ENCODE results near the gene SIX2. TPM values are rescaled to one million over a fixed set of nuclear protein-coding genes. Genes with fewer than 3 reads are reported as not detected.
A peak's percentile ranks its signal among the peaks of the same experiment; 100 is the strongest.

SIX2 gene
- polyA plus RNA-seq (2013, experiment 1 of 2): 0.03 TPM
- 0.04 TPM for polyA plus RNA-seq (2013, experiment 2 of 2)

DNA sequence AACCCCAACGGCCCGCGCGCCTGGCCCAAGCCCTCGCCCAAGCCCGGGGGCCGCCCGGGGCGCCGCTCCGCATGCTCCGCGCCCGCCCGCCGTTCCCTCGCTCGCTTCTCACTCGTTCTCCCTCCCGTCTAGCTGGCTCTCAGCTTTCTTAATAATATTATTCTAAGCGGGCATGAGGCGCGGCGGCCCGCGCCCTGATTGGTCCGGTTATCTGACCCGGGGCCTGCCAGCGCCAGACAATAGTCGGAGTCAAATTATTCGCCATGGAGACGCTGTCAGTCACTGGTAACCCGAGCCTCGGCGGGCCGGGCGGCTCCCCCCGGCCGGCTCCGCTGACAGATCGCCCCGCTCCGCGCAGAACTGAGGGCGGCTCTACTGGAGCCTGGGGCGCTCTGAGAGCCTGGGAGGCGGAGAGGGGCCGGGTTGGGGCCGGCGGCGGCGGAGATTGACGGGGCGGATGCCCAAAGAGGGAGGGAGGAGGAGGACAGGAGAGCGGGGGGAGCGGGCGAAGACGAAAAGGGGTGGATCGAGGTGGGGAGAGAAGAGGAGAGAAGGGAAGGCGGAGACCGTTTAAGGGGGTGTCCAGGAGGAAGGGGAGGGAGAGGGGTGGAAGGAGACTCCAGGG lies at the start of gene SIX2:
SIX2 (minus strand) TSS at position 150 of the 625 bp plus-strand sequence. CDS start 342 bp downstream, outside the sequence.
- H3K4me1 ChIP-seq (ENCODE audit: control insufficient read depth, insufficient read depth, low read depth, low read length): peaks cover 44% of the 10 kb centered on the region
- H2BK15ac ChIP-seq (ENCODE audit: low read depth, poor library complexity, severe bottlenecking): no peak within 1 kb of the TSS
- no peak within 1 kb of the TSS for H2BK120ac ChIP-seq (ENCODE audit: low read depth, low read length)
- no peak within 1 kb of the TSS for H4K91ac ChIP-seq (ENCODE audit: low read length)
- no peak within 1 kb of the TSS for H2BK12ac ChIP-seq (ENCODE audit: low read length in 2 of 2)
- peaks cover 0 to 15% of the 10 kb centered on the region in 2 experiments for H3K36me3 ChIP-seq (ENCODE audit: control insufficient read depth in 1 of 2, insufficient read depth in 2 of 2, low read depth in 1 of 2, low read length in 2 of 2)
- peak within 1 kb of the TSS; percentile 71 to 86 for H3K4me3 ChIP-seq (ENCODE audit: insufficient read depth in 1 of 2, low read depth in 1 of 2, low read length in 2 of 2)
- peak within 1 kb of the TSS; percentile 31 for H4K8ac ChIP-seq (ENCODE audit: low read length)
- H3K9me3 ChIP-seq (ENCODE audit: control insufficient read depth, low read length): no peaks in the 10 kb centered on the region
- peak within 1 kb of the TSS; percentile 53 for H2BK5ac ChIP-seq (ENCODE audit: low read depth, low read length, poor library complexity, severe bottlenecking)
- no peak within 1 kb of the TSS for H3K18ac ChIP-seq (ENCODE audit: low read depth in 1 of 2, low read length in 2 of 2)
- peaks cover 5% of the 10 kb centered on the region for H3K79me1 ChIP-seq (replicated peaks; ENCODE audit: low read length, poor library complexity, severe bottlenecking)
- no peak within 1 kb of the TSS for H2AFZ ChIP-seq (ENCODE audit: low read depth, low read length)
- H3K14ac ChIP-seq (ENCODE audit: low read length in 2 of 2): no peak within 1 kb of the TSS
- under 1% methylated on average over 57 of the region's 61 CpGs for WGBS
- H3K23ac ChIP-seq (ENCODE audit: low read length in 2 of 2): peak within 1 kb of the TSS in 1 of 2 experiments; percentile 63
- peak within 1 kb of the TSS; percentile 83 for H3K9ac ChIP-seq (ENCODE audit: low read length)
- H3K27ac ChIP-seq (ENCODE audit: low read length, poor library complexity, severe bottlenecking): peak within 1 kb of the TSS; percentile 95
- no peak within 1 kb of the TSS for H2AK5ac ChIP-seq (ENCODE audit: low read length, severe bottlenecking)
- no peak within 1 kb of the TSS for H3K4ac ChIP-seq (ENCODE audit: low read depth in 1 of 2, low read length in 2 of 2)
- H3K27me3 ChIP-seq (ENCODE audit: control insufficient read depth in 1 of 2, insufficient read depth in 1 of 2, low read length in 2 of 2): peaks cover 12 to 59% of the 10 kb centered on the region in 2 experiments
- peak; percentile 78 for DNase-seq
- H3K4me2 ChIP-seq (ENCODE audit: low read length, poor library complexity, severe bottlenecking): peak within 1 kb of the TSS; percentile 73

DNA sequence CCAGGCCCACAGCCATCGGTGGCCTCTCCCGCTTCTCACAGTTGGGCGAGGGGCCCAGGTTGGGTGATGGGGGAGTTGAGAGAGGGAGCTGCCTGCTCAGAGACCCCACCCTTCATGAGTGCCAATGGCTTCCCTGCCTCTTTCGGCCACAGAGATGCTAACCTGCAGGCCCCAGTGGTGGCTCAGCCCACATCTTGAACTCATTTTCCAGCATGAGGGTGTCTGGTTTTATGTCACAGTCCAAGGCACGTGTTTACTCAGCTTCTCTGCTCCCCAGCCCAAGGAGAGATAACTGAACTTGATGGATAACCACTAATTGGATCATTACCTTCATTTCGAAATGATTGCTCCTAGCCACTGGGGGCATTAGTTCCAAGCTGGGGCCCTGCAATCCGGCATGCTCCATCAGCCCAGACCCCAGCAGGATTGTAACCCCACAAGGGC lies 45.9 kb upstream of the SIX2 start:
- Histone ChIP-seq H3K4me2 (ENCODE audit: low read length, poor library complexity, severe bottlenecking) (no peak overlapping the region), H3K18ac (ENCODE audit: low read depth in 1 of 2, low read length in 2 of 2) (no peak overlapping the region), H2AK5ac (ENCODE audit: low read length, severe bottlenecking) (no peak overlapping the region), H3K23ac (ENCODE audit: low read length in 2 of 2) (no peak overlapping the region), H3K79me1 (replicated peaks; ENCODE audit: low read length, poor library complexity, severe bottlenecking) (no peaks in the 10 kb centered on the region), H2AFZ (ENCODE audit: low read depth, low read length) (no peak overlapping the region), H3K4me1 (ENCODE audit: control insufficient read depth, insufficient read depth, low read depth, low read length) (no peaks in the 10 kb centered on the region), H3K9me3 (ENCODE audit: control insufficient read depth, low read length) (peaks cover 5% of the 10 kb centered on the region), H3K4ac (ENCODE audit: low read depth in 1 of 2, low read length in 2 of 2) (no peak overlapping the region), H4K8ac (ENCODE audit: low read length) (no peak overlapping the region), H3K27ac (ENCODE audit: low read length, poor library complexity, severe bottlenecking) (no peak overlapping the region), H2BK12ac (ENCODE audit: low read length in 2 of 2) (no peak overlapping the region), H2BK5ac (ENCODE audit: low read depth, low read length, poor library complexity, severe bottlenecking) (no peak overlapping the region), H3K27me3 (ENCODE audit: control insufficient read depth in 1 of 2, insufficient read depth in 1 of 2, low read length in 2 of 2) (peaks cover 0 to 36% of the 10 kb centered on the region in 2 experiments), H3K4me3 (ENCODE audit: insufficient read depth in 1 of 2, low read depth in 1 of 2, low read length in 2 of 2) (no peak overlapping the region), H4K91ac (ENCODE audit: low read length) (no peak overlapping the region), H2BK120ac (ENCODE audit: low read depth, low read length) (no peak overlapping the region), H3K14ac (ENCODE audit: low read length in 2 of 2) (no peak overlapping the region), H3K9ac (ENCODE audit: low read length) (no peak overlapping the region), H3K36me3 (ENCODE audit: control insufficient read depth in 1 of 2, insufficient read depth in 2 of 2, low read depth in 1 of 2, low read length in 2 of 2) (no peaks in the 10 kb centered on the region), H2BK15ac (ENCODE audit: low read depth, poor library complexity, severe bottlenecking) (no peak overlapping the region)
- WGBS: 73% methylated on average over 7 of the region's 7 CpGs
- DNase-seq: no peak

DNA sequence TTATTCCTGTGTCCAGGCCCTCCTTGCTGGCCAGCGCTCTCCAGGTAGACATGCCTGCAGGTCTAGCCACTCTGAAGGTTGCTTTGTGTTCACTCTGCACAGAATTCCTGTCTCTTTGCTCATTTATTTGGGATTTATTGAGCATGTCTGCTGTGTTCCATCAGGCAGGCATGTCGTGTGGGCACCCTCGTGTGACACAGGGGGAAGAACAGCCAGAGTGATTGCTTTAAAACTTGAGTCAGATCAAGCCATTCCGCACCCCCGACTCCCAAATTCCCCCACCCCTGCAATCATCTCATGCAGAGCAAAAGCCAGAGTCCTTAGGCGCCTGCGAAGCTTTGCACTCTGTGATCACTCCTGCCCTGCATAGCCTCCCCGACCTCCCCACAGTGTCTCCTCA lies 44.7 kb upstream of the SIX2 start:
- no peak overlapping the region for H3K4me2 ChIP-seq (ENCODE audit: low read length, poor library complexity, severe bottlenecking)
- H3K4me3 ChIP-seq (ENCODE audit: insufficient read depth in 1 of 2, low read depth in 1 of 2, low read length in 2 of 2): no peak overlapping the region
- H3K27ac ChIP-seq (ENCODE audit: low read length, poor library complexity, severe bottlenecking): no peak overlapping the region
- H3K18ac ChIP-seq (ENCODE audit: low read depth in 1 of 2, low read length in 2 of 2): no peak overlapping the region
- no peak overlapping the region for H3K23ac ChIP-seq (ENCODE audit: low read length in 2 of 2)
- no peak overlapping the region for H2AK5ac ChIP-seq (ENCODE audit: low read length, severe bottlenecking)
- H3K79me1 ChIP-seq (replicated peaks; ENCODE audit: low read length, poor library complexity, severe bottlenecking): no peaks in the 10 kb centered on the region
- no peak overlapping the region for H2BK12ac ChIP-seq (ENCODE audit: low read length in 2 of 2)
- H2BK120ac ChIP-seq (ENCODE audit: low read depth, low read length): no peak overlapping the region
- peaks cover 5% of the 10 kb centered on the region for H3K9me3 ChIP-seq (ENCODE audit: control insufficient read depth, low read length)
- no peak for DNase-seq
- no peak overlapping the region for H2BK5ac ChIP-seq (ENCODE audit: low read depth, low read length, poor library complexity, severe bottlenecking)
- H2BK15ac ChIP-seq (ENCODE audit: low read depth, poor library complexity, severe bottlenecking): no peak overlapping the region
- 64% methylated on average over 8 of the region's 8 CpGs for WGBS
- H3K9ac ChIP-seq (ENCODE audit: low read length): no peak overlapping the region
- H3K36me3 ChIP-seq (ENCODE audit: control insufficient read depth in 1 of 2, insufficient read depth in 2 of 2, low read depth in 1 of 2, low read length in 2 of 2): no peaks in the 10 kb centered on the region
- no peak overlapping the region for H4K91ac ChIP-seq (ENCODE audit: low read length)
- H3K27me3 ChIP-seq (ENCODE audit: control insufficient read depth in 1 of 2, insufficient read depth in 1 of 2, low read length in 2 of 2): peaks cover 0 to 36% of the 10 kb centered on the region in 2 experiments
- no peak overlapping the region for H3K4ac ChIP-seq (ENCODE audit: low read depth in 1 of 2, low read length in 2 of 2)
- no peak overlapping the region for H3K14ac ChIP-seq (ENCODE audit: low read length in 2 of 2)
- H3K4me1 ChIP-seq (ENCODE audit: control insufficient read depth, insufficient read depth, low read depth, low read length): no peaks in the 10 kb centered on the region
- no peak overlapping the region for H2AFZ ChIP-seq (ENCODE audit: low read depth, low read length)
- H4K8ac ChIP-seq (ENCODE audit: low read length): no peak overlapping the region

DNA sequence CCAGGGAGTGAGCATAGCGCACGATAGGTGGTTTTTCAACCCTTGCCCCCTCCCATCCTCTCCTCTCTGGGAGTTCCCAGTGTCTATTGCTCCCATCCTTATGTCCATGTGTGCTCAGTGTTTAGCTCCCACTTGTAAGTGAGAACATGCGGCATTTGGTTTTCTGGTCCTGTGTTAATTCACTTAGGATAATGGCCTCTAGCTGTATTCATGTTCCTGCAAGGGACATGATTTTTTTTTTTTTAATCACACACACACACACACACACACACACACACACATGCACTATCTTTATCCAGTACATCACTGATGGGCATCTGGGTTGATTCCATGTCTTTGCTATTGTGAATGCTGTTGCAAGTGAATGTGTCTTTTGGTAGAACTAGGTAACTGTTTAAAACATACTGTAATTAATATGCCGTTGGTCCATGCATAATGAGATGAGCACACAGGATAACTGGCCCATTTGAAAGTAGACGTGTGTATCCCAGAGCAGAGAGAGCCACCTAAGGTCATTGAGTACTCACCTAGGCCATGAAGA lies 43.2 kb upstream of the SIX2 start:
- Histone ChIP-seq H3K9me3 (ENCODE audit: control insufficient read depth, low read length) (no peaks in the 10 kb centered on the region), H3K4me2 (ENCODE audit: low read length, poor library complexity, severe bottlenecking) (no peak overlapping the region), H4K8ac (ENCODE audit: low read length) (no peak overlapping the region), H3K27ac (ENCODE audit: low read length, poor library complexity, severe bottlenecking) (no peak overlapping the region), H2AFZ (ENCODE audit: low read depth, low read length) (no peak overlapping the region), H3K27me3 (ENCODE audit: control insufficient read depth in 1 of 2, insufficient read depth in 1 of 2, low read length in 2 of 2) (peaks cover 0 to 32% of the 10 kb centered on the region in 2 experiments), H2AK5ac (ENCODE audit: low read length, severe bottlenecking) (no peak overlapping the region), H3K23ac (ENCODE audit: low read length in 2 of 2) (no peak overlapping the region), H4K91ac (ENCODE audit: low read length) (no peak overlapping the region), H3K14ac (ENCODE audit: low read length in 2 of 2) (no peak overlapping the region), H3K4ac (ENCODE audit: low read depth in 1 of 2, low read length in 2 of 2) (no peak overlapping the region), H3K18ac (ENCODE audit: low read depth in 1 of 2, low read length in 2 of 2) (no peak overlapping the region), H2BK5ac (ENCODE audit: low read depth, low read length, poor library complexity, severe bottlenecking) (no peak overlapping the region), H3K9ac (ENCODE audit: low read length) (no peak overlapping the region), H2BK15ac (ENCODE audit: low read depth, poor library complexity, severe bottlenecking) (no peak overlapping the region), H3K4me3 (ENCODE audit: insufficient read depth in 1 of 2, low read depth in 1 of 2, low read length in 2 of 2) (no peak overlapping the region), H2BK120ac (ENCODE audit: low read depth, low read length) (no peak overlapping the region), H3K36me3 (ENCODE audit: control insufficient read depth in 1 of 2, insufficient read depth in 2 of 2, low read depth in 1 of 2, low read length in 2 of 2) (no peaks in the 10 kb centered on the region), H2BK12ac (ENCODE audit: low read length in 2 of 2) (no peak overlapping the region), H3K79me1 (replicated peaks; ENCODE audit: low read length, poor library complexity, severe bottlenecking) (no peaks in the 10 kb centered on the region), H3K4me1 (ENCODE audit: control insufficient read depth, insufficient read depth, low read depth, low read length) (no peaks in the 10 kb centered on the region)
- DNase-seq: no peak
- WGBS: 91% methylated on average over 5 of the region's 5 CpGs

Measured in mesenchymal stem cell (in vitro differentiated cells and primary cell).